HG03521 (cell line): ENCODE results near the gene VSIG4.
"Not testable (repeated sequence)": the region's sequence is repeated elsewhere in the genome, so short reads cannot be mapped to it uniquely, and the experiment has no call there.

Source experiments
- ATAC-seq: cut with Tn5 transposase; IDR thresholded peaks from one replicate; pipeline ENCODE4 v1.9.1; 2021; ENCODE audit warnings: mild to moderate bottlenecking, moderate library complexity; ENCODE audit not compliant: unreplicated experiment

The VSIG4 gene

DNA sequence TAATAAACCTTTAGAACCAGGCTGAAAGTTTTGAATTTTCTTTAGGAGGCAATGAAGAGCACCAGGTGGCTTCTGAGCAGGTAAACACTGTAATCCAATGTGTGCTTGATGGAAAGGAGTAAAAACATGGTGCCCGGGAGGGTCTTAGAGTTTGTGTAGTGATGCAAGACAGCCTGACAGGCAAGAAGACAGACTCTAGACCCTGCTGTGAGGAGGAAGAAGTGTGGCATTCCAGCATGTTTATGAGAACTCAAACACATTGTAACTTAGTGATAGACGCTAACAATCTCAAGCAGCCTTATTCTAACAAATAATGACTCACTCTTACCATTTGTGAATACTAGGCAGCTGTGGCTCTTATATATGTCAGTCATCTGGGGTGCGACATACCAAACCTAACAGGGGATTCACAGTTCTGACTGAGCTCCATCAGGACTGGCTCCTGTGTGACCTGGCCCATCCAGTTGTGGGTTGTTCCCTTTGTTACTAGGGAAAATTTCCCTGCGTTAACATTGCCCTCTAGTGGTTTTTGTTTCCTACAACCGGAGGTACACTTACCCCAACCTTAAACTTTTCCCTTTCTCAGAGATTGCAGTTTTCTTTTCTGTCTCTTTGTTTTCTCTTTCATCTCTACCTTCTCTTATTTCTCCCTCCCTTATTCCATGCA lies 53.8 kb downstream of the VSIG4 start:
- peak; percentile 56 for ATAC-seq

DNA sequence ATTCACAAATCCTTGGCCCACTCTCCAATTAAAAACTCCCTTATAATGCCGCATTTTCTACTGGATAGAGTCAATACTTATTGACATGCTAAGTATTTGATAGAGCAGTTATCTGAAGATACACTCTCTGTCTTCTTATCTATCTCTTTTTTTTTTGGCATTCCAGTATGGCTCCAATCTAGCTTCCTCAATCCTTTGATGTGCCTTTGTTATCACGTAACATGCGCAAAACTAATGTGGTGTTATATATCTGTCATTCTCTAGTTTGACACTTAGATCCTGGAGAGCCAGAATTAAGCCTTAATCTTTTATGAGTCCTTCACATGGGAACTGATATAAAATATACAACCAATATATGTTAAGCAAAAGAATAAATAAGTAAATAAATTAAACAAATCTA lies 54.7 kb downstream of the VSIG4 start:
- ATAC-seq, result no peak

DNA sequence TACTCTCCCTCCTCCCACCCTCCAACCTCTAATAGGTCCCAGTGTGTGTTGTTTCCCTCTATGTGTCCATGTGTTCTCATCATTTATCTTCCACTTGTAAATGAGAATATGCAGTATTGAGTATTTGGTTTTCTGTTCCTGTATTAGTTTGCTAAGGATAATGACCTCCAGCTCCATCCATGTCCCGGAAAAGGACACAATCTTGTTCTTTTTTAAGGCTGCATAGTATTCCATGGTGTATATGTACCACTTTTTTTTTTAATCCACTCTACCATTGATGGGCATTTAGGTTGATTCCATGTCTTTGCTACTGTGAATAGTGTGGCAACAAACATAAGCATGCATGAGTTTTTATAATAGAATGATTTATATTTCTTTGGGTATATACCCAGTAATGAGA lies 62.7 kb downstream of the VSIG4 start:
- ATAC-seq, result not testable (repeated sequence)

DNA sequence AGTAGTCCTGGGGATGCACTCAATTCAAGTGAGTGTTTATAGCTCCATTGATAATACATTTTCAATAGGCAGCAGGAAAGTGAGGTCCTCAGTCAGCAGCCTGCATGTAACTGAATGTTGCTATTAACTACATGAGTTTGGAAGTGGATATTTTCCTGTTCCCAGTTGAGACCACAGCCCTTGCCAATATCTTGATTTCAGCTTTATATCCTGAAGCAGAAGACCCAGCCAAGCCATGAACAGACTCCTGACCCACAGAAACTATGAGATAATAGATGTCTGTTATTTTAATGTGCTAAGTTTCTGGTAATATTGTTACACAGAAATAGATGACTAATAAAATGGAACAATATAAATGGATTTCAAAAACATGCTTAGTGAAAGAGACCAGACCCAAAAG lies 63.7 kb downstream of the VSIG4 start:
- no peak for ATAC-seq

DNA sequence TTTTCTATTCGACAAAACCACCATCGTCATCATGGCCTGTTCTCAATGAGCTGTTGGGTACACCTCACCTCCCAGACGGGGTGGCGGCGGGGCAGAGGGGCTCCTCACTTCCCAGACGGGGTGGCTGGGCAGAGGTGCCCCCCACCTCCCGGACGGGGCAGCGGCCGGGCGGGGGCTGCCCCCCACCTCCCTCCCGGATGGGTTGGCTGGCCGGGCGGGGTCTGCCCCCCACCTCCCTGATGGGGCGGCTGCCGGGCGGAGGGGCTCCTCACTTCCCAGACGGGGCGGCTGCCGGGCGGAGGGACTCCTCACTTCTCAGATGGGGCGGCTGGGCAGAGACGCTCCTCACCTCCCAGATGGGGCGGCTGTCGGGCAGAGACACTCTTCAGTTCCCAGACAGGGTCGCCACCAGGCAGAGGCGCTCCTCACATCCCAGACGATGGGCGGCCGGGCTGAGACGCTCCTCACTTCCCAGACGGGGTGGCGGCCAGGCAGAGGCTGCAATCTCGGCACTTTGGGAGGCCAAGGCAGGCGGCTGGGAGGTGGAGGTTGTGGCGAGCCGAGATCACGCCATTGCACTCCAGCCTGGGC lies 64.6 kb downstream of the VSIG4 start:
- ATAC-seq, result not testable (repeated sequence)
